ENCODE measurements around the gene FUS. TPM values are rescaled to one million over a fixed set of nuclear protein-coding genes. Genes with fewer than 3 reads are reported as not detected.
"Not testable (repeated sequence)": the region's sequence is repeated elsewhere in the genome, so short reads cannot be mapped to it uniquely, and the experiment has no call there.

The FUS gene
- total RNA-seq, 1 donor from 2014 or later = 739 TPM

- Mint-ChIP-seq H3K36me3 (ENCODE audit: insufficient read depth) (peaks cover 19% of the 10 kb centered on the region), H3K4me3 (ENCODE audit: low read depth) (no peak overlapping the region), H3K4me1 (ENCODE audit: low read depth) (peaks cover 2% of the 10 kb centered on the region), H3K27me3 (peaks cover 14% of the 10 kb centered on the region), H3K27ac (peak overlapping the region; percentile 67), H3K9me3 (ENCODE audit: low read depth) (no peaks in the 10 kb centered on the region)
- DNase-seq (ENCODE audit: low spot score, unreplicated experiment) = no peak
- TF ChIP-seq CTCF (IDR thresholded peaks at IDR 0.05; ENCODE audit: unreplicated experiment) = no peak
Observed at GRCh38 chr16:31198207-31198882, 18.4 kb downstream of the FUS start.

GRCh38 chr16:31199430-31200041, 19.6 kb downstream of the FUS start:
- no peak for DNase-seq (ENCODE audit: low spot score, unreplicated experiment)
- Mint-ChIP-seq H3K36me3 (ENCODE audit: insufficient read depth) (peaks cover 15% of the 10 kb centered on the region), H3K27ac (no peak overlapping the region), H3K9me3 (ENCODE audit: low read depth) (no peaks in the 10 kb centered on the region), H3K4me3 (ENCODE audit: low read depth) (no peak overlapping the region), H3K4me1 (ENCODE audit: low read depth) (peaks cover 2% of the 10 kb centered on the region), H3K27me3 (peaks cover 21% of the 10 kb centered on the region)
- no peak for TF ChIP-seq CTCF (IDR thresholded peaks at IDR 0.05; ENCODE audit: unreplicated experiment)

- not testable (repeated sequence) for H3K4me1 Mint-ChIP-seq (ENCODE audit: low read depth); H3K27ac Mint-ChIP-seq; H3K9me3 Mint-ChIP-seq (ENCODE audit: low read depth); H3K4me3 Mint-ChIP-seq (ENCODE audit: low read depth); DNase-seq (ENCODE audit: low spot score, unreplicated experiment)
- peaks cover 10% of the 10 kb centered on the region for H3K36me3 Mint-ChIP-seq (ENCODE audit: insufficient read depth)
- peaks cover 26% of the 10 kb centered on the region for H3K27me3 Mint-ChIP-seq
Observed at GRCh38 chr16:31200111-31200510, 20.2 kb downstream of the FUS start.

- Mint-ChIP-seq H3K27me3 (peaks cover 31% of the 10 kb centered on the region), H3K4me1 (ENCODE audit: low read depth) (peaks cover 2% of the 10 kb centered on the region), H3K4me3 (ENCODE audit: low read depth) (peak overlapping the region; percentile 74), H3K36me3 (ENCODE audit: insufficient read depth) (peaks cover 8% of the 10 kb centered on the region), H3K9me3 (ENCODE audit: low read depth) (no peaks in the 10 kb centered on the region), H3K27ac (no peak overlapping the region)
- DNase-seq (ENCODE audit: low spot score, unreplicated experiment) = no peak
- TF ChIP-seq CTCF (IDR thresholded peaks at IDR 0.05; ENCODE audit: unreplicated experiment) = no peak
Observed at GRCh38 chr16:31200821-31201568, 21.1 kb downstream of the FUS start.

- Mint-ChIP-seq H3K4me3 (ENCODE audit: low read depth) (peak overlapping the region; percentile 74), H3K27me3 (peaks cover 37% of the 10 kb centered on the region), H3K36me3 (ENCODE audit: insufficient read depth) (peaks cover 6% of the 10 kb centered on the region), H3K9me3 (ENCODE audit: low read depth) (no peaks in the 10 kb centered on the region), H3K4me1 (ENCODE audit: low read depth) (peaks cover 2% of the 10 kb centered on the region), H3K27ac (no peak overlapping the region)
- no peak for TF ChIP-seq CTCF (IDR thresholded peaks at IDR 0.05; ENCODE audit: unreplicated experiment)
- peak; percentile 32 for DNase-seq (ENCODE audit: low spot score, unreplicated experiment)
Observed at GRCh38 chr16:31201582-31202413, 21.9 kb downstream of the FUS start.
